RPMI7951 (cell line): ENCODE data around the gene ZNF26. TPM values are rescaled to one million over a fixed set of nuclear protein-coding genes. Genes with fewer than 3 reads are reported as not detected.
"Not testable (repeated sequence)": the region's sequence is repeated elsewhere in the genome, so short reads cannot be mapped to it uniquely, and the experiment has no call there.

Source experiments
- DNase-seq: peaks from one replicate; pipeline ENCODE4 v3.0.0-alpha.2; 2012; ENCODE audit warnings: low read depth
- total RNA-seq: library from RNA; depleted of rRNA; stranded (reverse); fragments of >200 nt; shearing (Covaris generic); gene quantifications from 2 replicates; pipeline ENCODE4 v1.2.3, GENCODE V29; 2014

Gene ZNF26
- total RNA-seq, 1 experiment from 2014 or later = 6.6 TPM

GRCh38 chr12:132955094-132956010, 30.8 kb upstream of the ZNF26 start:
- DNase-seq = peak; percentile 40

- peak; percentile 86 for DNase-seq
Observed at GRCh38 chr12:132956011-132956788, 30.0 kb upstream of the ZNF26 start, which contains the start of gene ZNF605. Gene ZNF605, minus strand, starts transcription at chr12:132956306. Its CDS starts 10,671 bp downstream, at chr12:132945635.

DNA sequence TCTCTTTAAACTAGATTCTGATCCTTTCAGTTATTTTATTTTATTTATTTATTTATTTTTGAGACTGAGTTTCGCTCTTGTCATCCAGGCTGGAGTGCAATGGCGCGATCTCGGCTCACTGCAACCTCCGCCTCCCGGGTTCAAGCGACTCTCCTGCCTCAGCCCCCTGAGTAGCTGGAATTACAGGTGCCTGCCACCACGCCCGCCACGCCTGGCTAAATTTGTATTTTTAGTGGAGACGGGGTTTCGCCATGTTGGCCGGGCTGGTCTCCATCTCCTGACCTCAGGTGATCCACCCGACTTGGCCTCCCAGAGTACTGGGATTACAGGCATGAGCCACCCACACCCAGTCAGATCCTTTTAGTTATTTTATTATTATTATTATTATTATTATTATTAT, 24.4 kb upstream of the ZNF26 start:
- DNase-seq = not testable (repeated sequence)

DNA sequence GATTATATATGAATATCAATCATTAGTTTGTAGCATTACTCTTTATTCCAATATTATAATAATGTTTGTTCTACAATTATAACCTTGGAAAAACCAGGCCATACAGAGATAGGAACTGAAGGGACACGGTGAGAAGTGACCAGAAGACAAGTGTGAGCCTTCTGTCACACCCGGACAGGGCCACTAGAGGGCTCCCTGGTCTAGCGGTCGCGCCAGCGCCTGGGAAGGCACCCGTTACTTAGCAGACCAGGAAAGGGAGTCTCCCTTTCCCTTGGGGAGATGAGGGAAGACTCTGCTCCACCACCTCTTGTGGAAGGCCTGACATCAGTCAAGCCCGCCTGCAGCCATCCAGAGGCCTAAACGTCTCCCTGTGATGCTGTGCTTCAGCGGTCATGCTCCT, 22.2 kb upstream of the ZNF26 start:
- not testable (repeated sequence) for DNase-seq

GRCh38 chr12:132965796-132966195, 20.4 kb upstream of the ZNF26 start:
- no peak for DNase-seq

DNA sequence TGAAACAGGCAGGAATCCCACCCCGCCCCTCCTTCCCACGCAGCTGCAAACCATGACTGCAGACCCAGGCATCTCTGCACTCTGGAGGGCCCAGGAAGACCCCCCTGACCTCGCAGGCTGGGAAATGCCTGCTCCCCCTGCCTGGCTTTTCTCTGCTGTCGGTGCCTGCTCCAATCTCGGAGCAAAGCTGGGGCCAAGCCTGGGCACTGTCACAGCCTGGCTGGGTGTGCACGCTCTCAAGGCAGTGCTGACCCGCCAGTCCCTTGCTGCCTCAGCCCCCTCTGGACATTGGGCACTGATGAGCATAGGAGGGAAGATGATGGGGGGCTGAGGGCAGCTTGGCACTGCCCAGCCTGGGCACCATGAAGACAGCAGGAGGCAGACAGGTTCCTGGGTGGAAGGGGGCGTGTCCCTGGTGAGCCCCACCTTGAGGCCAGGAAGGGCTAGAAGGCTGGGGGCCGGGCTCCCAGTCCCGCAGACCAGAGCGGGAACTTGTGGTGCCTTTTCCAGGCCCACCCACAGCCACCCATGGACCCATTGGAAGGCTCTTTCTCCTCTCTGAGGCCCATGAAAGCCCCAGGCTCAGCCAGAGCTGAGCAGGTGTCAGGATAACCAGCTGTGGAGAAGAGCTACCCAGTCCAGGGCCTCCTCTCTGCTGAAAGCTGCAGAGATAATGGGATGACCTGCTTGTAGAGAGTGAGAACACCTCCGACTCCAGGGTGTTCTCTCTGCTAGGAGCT, 19.3 kb upstream of the ZNF26 start:
- no peak for DNase-seq

GRCh38 chr12:132967736-132968135, 18.4 kb upstream of the ZNF26 start:
- DNase-seq = no peak

- no peak for DNase-seq
Observed at GRCh38 chr12:132972374-132972773, 13.8 kb upstream of the ZNF26 start.

DNA sequence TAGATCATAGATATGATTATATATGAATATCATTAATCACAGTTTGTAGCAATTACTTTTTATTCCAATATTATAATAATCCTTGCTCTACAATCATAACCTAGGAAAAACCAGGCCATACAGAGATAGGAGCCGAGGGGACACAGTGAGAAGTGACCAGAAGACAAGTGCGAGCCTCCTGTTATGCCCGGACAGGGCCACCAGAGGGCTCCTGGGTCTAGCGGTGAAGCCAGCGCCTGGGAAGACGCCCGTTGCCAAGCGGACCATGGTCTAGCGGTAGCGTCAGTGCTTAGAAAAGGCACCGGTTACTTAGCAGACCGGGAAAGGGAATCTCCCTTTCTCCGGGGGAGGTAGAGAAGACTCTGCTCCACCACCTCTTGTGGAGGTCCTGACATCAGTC, 9.3 kb upstream of the ZNF26 start:
- not testable (repeated sequence) for DNase-seq

- peak; percentile 11 for DNase-seq
Observed at GRCh38 chr12:132986885-132987225, 688 bp downstream of the ZNF26 start.

DNA sequence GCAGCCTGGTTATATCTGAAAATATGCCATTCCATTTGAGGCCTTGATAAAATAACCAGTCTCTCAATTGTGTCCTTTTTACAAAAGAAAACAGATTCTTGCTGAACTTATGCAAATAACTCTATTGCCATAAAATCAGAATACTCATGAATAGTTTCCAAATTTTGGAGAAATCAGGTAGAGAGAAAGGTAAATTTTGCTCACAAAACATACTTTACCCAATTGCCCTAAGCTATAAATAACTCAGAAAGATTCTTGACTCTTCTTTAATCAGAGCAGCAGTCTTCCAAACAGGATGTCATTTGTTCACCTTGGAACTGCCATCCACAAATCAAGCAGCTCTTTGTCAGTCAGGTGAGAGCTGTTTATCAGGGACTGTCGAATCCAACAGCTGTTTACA, 12.6 kb downstream of the ZNF26 start:
- DNase-seq = no peak

- DNase-seq = no peak
Observed at GRCh38 chr12:133010657-133011297, 24.6 kb downstream of the ZNF26 start.

DNA sequence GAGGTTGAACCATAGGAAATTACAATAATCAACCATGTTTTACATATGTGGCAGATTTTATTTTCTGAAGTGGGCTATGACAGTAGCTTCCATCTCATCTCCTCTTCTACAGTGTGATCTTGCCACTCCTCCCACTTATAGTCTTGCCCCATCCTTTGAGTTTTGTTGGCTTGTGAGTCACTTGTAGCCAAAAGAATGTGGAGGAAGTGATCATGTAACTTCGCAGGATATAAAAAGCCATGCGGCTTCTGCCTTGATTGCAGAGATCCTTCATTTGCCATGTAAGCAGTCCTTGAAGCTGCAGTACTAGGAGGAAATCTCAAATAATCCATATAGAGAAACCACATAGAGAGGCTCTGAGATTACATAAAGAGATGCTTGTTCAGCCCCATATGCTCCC, 37.4 kb downstream of the ZNF26 start:
- no peak for DNase-seq

GRCh38 chr12:133026996-133027395, 40.8 kb downstream of the ZNF26 start:
- peak; percentile 11 for DNase-seq

GRCh38 chr12:133037207-133038005, 51.2 kb downstream of the ZNF26 start, which contains the start of gene ZNF84:
Gene ZNF84, plus strand, starts transcription at chr12:133037509. Its CDS starts 3,959 bp downstream, at chr12:133041468.
- DNase-seq = peak; percentile 96

- DNase-seq = no peak
Observed at GRCh38 chr12:133038118-133038709, 52.0 kb downstream of the ZNF26 start.

- DNase-seq = no peak
Observed at GRCh38 chr12:133046698-133047097, 60.5 kb downstream of the ZNF26 start.

DNA sequence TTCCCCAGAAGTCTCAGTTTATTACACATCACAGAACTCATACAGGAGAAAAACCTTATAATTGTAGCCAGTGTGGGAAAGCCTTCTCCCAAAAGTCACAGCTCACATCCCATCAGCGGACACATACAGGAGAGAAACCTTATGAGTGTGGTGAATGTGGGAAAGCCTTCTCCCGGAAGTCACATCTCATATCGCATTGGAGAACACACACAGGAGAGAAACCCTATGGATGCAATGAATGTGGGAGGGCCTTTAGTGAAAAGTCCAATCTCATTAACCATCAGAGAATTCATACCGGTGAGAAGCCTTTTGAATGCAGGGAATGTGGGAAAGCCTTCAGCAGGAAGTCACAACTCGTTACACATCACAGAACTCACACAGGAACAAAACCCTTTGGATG, 71.3 kb downstream of the ZNF26 start:
- peak; percentile 1 for DNase-seq

DNA sequence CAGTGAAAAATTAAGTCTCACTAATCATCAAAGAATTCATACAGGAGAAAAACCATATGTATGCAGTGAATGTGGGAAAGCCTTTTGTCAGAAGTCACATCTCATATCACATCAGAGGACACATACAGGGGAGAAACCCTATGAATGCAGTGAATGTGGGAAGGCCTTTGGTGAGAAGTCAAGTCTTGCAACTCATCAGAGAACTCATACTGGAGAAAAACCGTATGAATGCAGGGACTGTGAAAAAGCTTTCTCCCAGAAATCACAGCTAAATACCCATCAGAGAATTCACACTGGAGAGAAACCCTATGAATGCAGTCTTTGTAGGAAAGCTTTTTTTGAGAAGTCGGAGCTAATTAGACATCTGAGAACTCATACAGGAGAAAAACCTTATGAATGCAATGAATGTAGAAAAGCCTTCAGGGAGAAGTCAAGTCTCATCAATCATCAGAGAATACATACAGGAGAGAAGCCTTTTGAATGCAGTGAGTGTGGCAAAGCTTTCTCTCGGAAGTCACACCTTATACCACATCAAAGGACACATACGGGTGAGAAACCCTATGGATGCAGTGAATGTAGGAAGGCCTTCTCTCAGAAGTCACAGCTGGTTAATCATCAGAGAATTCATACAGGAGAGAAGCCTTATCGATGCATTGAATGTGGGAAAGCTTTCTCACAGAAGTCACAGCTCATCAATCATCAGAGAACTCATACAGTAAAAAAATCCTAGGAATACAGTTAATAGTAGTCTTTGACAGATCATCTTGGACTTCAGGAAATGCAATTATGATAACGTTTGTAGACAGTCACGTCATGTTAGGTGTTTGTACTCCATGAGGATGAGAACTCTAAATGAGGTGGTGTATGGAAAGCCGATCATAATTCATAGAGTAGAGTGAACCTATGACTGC, 72.3 kb downstream of the ZNF26 start:
- peak; percentile 15 for DNase-seq
